GM18517 (cell line): Measurements from ENCODE around the gene TENM3.

ENCODE experiments used
- ATAC-seq: cut with Tn5 transposase; IDR thresholded peaks from one replicate; pipeline ENCODE4 v1.9.1; 2021; ENCODE audit warnings: mild to moderate bottlenecking, moderate library complexity; ENCODE audit not compliant: unreplicated experiment

The TENM3 gene

DNA sequence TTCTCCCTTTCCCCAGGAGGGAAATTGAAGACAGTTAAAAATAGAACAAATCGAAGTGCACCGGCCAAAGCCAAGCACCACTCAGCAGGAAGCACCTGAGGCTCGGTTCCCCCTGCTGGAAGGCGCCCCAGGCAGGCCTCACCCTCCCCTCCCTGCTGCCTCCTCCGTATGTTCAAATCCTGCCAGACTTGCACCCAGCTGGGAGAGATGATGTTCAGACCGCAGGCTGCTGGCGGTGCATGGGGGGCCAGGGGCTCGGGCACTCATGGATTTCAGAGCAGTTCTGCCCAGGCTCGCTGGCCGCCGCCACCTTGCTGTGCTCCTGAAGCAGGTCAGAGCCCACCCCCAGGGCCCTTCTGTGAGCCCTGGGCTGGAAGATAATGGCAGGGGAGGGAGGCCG is 582.6 kb downstream of the TENM3 start:
- ATAC-seq, result no peak

DNA sequence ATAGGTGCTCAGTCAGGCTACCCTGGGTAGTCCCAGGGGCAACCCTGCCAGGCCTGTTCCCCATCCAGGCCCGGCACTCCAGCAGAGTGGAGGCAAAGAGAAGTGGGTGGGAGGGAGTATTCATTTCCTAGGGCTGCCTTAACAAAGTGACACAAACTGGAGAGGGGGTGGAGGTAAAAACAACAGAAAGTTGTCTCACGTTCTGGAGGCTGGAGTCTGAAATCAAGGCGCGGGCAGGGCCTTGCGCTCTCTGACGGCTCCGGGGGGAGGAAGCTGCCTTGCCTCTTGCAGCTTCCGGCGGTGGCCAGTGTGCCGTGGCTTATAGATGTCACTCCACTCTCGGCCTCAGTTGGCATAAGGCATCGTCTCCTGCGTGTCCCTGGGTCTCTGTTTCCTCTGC is 583.2 kb downstream of the TENM3 start:
- no peak for ATAC-seq

GRCh38 chr4:182827166-182827565 is 584.0 kb downstream of the TENM3 start:
- no peak for ATAC-seq

DNA sequence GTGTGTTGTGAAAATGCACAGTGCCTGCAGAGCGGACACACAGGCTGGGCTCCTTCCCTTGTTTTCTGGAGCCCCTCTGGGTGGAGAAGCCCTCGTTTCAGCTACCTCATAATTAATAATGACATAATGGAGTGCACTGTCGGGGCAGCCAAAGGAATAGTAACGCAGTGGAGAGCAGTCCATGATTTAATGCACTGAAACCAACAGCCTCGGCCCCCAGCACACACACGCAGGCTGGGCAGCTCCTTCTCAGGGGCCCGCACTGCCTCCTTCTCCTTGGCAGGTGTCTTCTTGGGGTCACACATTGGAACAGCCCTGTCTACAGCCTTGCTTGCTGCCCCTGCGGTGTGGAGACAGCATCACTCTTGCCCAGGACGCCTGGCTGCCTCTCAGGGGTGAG is 584.8 kb downstream of the TENM3 start:
- no peak for ATAC-seq

GRCh38 chr4:182828360-182829025 is 585.3 kb downstream of the TENM3 start:
- no peak for ATAC-seq

DNA sequence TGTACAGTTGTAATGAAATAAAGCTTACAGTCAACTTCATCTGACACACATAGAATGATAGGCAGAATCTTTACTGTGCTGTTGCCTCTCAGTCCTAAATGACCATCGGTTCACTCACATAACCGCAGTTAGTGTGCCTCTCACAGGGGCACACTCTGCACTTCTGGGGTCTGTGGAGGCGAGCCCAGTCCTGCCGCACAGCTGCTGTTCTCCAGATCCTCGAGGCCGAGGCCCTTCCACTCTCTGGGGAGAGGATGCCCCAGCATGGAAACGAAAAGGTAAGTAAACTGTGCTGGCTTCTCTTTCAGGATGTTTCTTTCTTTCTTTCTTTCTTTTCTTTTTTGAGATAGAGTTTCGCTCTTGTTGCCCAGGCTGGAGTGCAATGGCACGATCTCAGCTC is 586.0 kb downstream of the TENM3 start:
- no peak for ATAC-seq

- ATAC-seq, result no peak
These were observed 588.2 kb downstream of the TENM3 start for GRCh38 chr4:182831376-182831775.

DNA sequence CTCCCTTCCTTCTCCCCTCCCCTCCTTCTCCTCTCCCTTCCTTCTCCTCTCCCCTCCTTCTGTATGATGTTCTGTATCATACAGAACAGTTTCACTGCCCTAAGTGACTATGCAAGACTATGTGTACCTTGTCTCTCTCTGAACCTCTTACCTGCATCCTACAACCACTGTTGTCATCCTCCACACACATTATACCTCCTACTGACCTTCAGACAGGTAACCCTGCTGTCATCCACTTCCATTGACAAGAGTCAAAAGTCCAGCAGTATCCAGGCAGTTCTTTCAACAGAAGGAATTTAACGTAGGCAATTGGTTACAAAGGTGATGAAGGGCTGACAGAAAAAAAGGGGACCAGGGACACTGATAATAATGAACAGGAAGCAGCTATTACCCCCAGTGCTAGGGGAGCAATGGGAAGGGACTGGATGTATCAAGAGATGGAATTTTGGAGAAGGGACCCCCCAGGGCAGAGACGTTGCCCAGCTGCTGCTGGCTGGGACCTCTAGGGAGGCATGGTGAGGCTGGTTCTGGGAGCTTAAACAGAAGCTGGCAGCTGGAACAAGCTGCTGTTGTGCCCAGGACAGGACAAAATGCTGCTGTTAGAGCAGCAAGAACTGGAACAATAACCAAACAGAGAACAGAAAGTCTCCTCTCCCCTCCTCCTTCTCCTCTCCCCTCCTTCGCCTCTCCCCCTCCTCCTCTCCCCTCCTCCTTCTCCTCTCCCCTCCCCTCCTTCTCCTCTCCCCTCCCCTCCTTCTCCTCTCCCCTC is 589.3 kb downstream of the TENM3 start:
- ATAC-seq, result no peak

DNA sequence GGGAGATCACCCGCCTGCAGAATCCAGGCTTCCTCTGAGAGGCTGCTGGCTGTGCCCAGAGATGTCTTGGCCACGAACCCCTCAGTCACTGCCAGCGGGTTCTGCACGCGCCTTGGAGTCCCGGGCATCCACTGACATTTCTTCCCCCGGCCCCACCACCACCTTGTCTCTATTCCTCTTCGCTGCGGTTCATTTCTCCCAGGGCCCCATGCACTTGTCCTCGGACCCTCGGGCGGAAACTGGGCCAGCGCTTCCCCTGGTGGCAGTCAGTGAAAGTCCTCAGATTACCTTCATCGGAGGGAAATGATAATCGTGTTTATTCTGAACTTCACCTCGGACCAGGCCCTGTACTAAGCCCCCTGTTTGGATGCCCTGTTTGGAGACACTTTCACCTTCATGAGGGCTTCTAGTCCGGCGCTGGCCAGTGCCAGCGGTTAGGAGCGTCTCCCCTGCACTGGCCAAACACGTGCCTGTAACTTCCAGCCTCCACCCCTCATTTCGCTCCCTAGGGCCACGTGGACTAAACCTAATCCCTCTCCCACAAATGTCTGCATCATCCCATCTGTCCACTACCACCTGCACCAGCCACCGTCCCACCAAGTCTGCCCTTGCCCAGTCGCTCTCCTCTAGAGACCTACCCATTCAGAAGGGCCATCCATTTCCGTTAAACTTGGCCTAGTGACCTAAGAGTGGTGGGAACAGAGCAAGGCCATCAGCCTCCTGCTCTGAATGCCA is 592.0 kb downstream of the TENM3 start:
- ATAC-seq, result no peak

DNA sequence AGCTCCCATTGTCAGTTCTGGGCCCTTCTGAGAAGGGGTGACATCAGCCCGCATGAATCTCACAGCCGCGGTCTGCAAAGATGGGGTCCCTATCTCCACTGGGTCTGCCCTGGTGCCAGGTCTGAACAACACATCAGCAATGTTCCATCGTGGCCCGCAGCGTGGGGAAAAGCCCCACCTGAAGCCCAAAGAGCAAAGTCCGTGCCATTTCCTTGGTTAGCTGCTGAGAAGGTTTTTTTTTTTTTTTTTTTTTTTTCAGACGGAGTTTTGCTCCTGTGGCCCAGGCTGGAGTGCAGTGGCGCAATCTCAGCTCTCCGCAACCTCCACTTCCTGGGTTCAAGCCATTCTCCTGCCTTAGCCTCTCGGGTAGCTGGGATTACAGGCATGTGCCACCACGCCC is 594.6 kb downstream of the TENM3 start:
- no peak for ATAC-seq

GRCh38 chr4:182838535-182838934 is 595.3 kb downstream of the TENM3 start:
- ATAC-seq, result no peak

- ATAC-seq, result no peak
These were observed 596.1 kb downstream of the TENM3 start for GRCh38 chr4:182839256-182839655.

- ATAC-seq, result no peak
These were observed 596.9 kb downstream of the TENM3 start for GRCh38 chr4:182840108-182840507.

DNA sequence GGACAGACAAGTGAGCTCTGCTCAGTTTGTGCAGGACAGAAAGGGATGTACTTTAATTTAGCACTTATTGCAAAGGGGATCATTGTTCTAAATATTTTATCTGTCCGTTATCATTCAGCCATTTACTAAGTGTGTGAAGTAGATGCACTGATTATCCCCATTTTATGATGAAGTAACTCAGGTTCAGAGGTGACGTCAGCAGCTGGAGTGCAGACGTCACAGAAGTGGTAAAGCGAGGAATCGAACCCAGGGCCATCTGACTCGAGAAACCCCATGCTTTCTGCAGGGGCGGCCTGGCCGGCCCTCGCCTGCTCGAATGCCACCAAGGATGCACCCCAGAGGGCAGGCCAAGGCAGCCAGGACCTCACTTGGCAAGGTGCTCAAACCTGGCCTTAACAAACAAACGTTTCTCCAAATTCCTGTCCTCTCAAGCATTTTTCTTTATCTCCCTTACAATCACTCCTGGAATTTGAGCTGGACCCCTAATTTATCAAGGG is 599.0 kb downstream of the TENM3 start:
- ATAC-seq, result no peak

DNA sequence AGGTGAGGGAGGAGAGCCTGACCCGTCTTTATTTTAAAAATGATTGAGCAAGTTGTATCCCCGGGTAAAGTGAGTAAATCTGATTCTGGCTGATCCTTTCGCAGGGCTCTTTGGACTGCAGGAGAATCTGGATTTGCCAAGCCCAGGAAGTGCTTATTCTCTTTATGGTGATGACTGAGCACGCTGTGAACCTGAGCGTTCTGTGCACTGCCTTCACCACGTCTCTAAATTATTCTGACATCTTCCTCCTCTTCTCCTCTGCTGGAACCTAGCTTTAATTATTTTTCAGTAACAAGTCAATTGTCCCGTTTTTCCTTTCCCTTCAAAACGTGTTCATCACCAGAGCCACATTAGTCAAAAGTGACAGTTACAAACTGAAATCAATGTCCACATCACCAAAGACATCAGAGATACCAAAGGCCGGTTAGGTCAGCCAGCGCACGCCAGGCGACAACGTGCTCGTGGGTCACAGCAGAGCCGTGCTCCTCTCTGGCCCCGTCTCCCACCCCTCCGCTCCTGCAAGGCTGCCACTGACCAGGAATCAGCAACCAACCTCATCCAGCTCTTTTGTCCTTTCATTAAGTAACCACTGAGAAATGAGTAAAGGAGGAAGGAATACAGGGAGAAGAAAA is 599.7 kb downstream of the TENM3 start:
- no peak for ATAC-seq

DNA sequence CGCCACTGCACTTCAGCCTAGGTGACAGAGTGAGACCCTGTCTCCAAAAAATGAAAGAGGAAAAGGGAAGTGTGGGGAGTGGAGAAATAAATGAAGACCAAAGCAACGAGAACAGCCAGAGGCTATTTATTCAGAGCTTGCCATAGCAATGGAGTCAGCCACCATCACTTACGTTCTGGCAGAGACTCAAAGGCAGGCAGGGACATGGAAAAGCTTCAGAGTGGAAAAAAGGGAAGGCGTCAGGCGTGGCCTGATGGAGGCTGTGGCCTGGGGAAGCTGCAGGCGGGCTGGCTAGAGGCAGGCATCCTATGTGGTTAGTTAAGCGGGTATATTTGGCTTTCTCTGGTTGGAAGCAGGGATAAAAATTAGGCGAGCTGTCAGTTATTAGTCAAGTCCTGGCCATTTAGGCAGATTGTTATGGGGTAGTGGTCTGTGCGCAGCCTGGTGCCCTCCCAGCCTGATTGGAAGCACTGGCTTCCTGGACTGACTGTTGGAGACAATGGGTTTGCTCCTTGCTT is 600.7 kb downstream of the TENM3 start:
- ATAC-seq, result no peak

GRCh38 chr4:182845618-182846017 is 602.4 kb downstream of the TENM3 start:
- no peak for ATAC-seq

GRCh38 chr4:182846036-182846435 is 602.8 kb downstream of the TENM3 start:
- ATAC-seq, result no peak

DNA sequence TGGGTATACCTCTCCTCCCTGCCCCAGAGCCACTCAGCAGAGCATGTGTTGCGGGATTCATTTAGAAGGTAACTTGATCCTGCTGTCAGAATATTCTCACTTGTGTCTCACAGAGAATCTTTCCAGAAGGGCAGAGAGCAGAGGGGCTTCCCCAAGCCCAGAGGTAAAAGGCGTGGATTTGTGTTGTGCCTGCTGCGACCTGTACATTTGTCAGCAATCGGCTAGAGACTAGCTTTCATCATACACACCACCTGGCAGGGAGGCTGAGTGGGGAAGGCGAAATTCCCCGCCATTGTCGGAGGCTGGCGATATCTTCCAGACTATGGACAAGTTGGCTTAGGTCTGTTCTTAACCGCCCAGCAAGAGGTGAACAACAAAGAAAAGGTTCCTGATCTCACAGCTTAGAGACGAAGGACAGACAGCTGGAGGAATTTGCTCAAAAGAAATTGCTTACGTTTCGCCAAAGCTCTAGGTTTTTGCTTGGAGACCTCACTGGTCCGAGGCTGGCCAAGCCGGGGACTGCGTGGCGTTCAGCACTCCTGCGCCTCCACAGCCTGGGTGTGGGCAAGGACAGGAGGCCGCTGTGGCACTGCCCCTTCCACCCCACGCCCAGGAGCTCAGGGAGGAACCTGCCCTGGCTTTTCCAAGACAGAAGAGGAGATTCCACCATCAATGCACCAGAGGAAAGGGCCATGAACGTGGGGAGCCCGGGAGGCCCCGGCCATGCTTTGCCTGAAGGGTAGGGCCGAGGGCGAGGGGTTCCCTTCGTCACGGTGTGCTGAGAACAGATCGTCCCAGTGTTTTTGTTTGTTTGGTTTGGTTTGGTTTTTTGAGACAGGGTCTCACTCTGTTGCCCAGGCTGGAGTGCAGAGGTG is 604.6 kb downstream of the TENM3 start:
- ATAC-seq, result no peak

- ATAC-seq, result no peak
These were observed 605.5 kb downstream of the TENM3 start for GRCh38 chr4:182848685-182849084.
